ENCODE measurements around the gene GRIK4. TPM values are rescaled to one million over a fixed set of nuclear protein-coding genes. Genes with fewer than 3 reads are reported as not detected.

Gene GRIK4
- total and polyA plus RNA-seq, 9 of the 15 experiments (the other 6 are each of a cell fraction or from before 2014, with no cell fraction given) = not detected

GRCh38 chr11:120978701-120979100 is 467.2 kb downstream of the GRIK4 start:
- no peak for ATAC-seq
- H3K79me2 ChIP-seq (ENCODE audit: control insufficient read depth, insufficient read depth, low read length) = no peaks in the 10 kb centered on the region
- H3K4me3 ChIP-seq = no peak overlapping the region
- no peaks in the 10 kb centered on the region for H3K4me1 ChIP-seq (replicated peaks in 1 of 2; ENCODE audit: control insufficient read depth in 2 of 2, insufficient read depth in 2 of 2, low read length in 2 of 2)
- no peak overlapping the region for H3K9ac ChIP-seq (ENCODE audit: insufficient read depth in 1 of 2, low read depth in 2 of 2, low read length in 2 of 2)
- intact Hi-C loops (cut with micrococcal nuclease) (no loop called here), in situ Hi-C loops (cut with MboI) (no loop called here)
- no peak for DNase-seq (ENCODE audit: extremely low read depth in 1 of 4, low spot score in 3 of 4)
- POLR2A ChIA-PET = no interaction called here
- H3K27ac ChIP-seq (ENCODE audit: extremely low read depth, low read depth, low read length) = no peak overlapping the region
- peaks cover 0 to 13% of the 10 kb centered on the region in 2 experiments; a peak in 2 of 5 replicates for H3K27me3 ChIP-seq (ENCODE audit: control insufficient read depth in 2 of 2, insufficient read depth in 2 of 2, low read length in 2 of 2)
- no peak for FAIRE-seq
- CTCF ChIA-PET (ENCODE audit: low intra/inter-chr PET ratio) = no interaction called here
- no peaks in the 10 kb centered on the region; the same call in 1 of the 2 replicates for H4K20me1 ChIP-seq (replicated peaks; ENCODE audit: control insufficient read depth, insufficient read depth, low read length)
- no peak overlapping the region for H3K4me2 ChIP-seq (ENCODE audit: insufficient read depth, low read length)
- H2AFZ ChIP-seq (ENCODE audit: low read depth, low read length) = no peak overlapping the region
- H3K36me3 ChIP-seq (ENCODE audit: control insufficient read depth, insufficient read depth, low read length) = no peaks in the 10 kb centered on the region
- no TSS peak for BruUV-seq (replicated peaks)
- H3K9me1 ChIP-seq (ENCODE audit: control insufficient read depth, insufficient read depth, low read length) = no peaks in the 10 kb centered on the region
- 0% methylated on average over 3 of the region's 3 CpGs for WGBS (ENCODE audit: insufficient coverage, low coverage, missing lambda C conversion rate)
- no peaks in the 10 kb centered on the region for H3K9me3 ChIP-seq (replicated peaks; ENCODE audit: control insufficient read depth, insufficient read depth, low read depth, low read length)
- TF ChIP-seq THAP7 (CRISPR knock-in tag; IDR thresholded peaks at IDR 0.05) (no peak), TSC22D4 (tag; IDR thresholded peaks at IDR 0.05) (no peak), JUND (IDR thresholded peaks at IDR 0.05; ENCODE audit: borderline replicate concordance, low read depth, low read length) (no peak), JUND (tag; IDR thresholded peaks at IDR 0.05; ENCODE audit: borderline replicate concordance, low read depth, low read length) (no peak), ZNF407 (IDR thresholded peaks at IDR 0.05; ENCODE audit: low read depth) (no peak), JUN (IDR thresholded peaks at IDR 0.05; ENCODE audit: borderline replicate concordance, low read depth, low read length) (no peak), JUN (CRISPR knock-in tag; IDR thresholded peaks at IDR 0.05; ENCODE audit: borderline replicate concordance) (no peak), FOXP4 (CRISPR knock-in tag; IDR thresholded peaks at IDR 0.05; ENCODE audit: borderline replicate concordance) (no peak), BHLHE40 (IDR thresholded peaks at IDR 0.05; ENCODE audit: low read length) (no peak), CREB3 (tag; conservative IDR thresholded peaks at IDR 0.05; ENCODE audit: low read depth) (no peak), POLR2H (tag; IDR thresholded peaks at IDR 0.05; ENCODE audit: low read depth) (no peak)

Measured in K562 (cell line).